GM19193 (cell line): ENCODE measurements around the gene SOX13.

Experiments
- POLR2A ChIP-seq: IDR thresholded peaks from 4 replicates; pipeline ENCODE4 v1.6.1; 2011; ENCODE audit not compliant: insufficient read depth, insufficient read length; ENCODE audit errors: extremely low read depth

Gene SOX13

DNA sequence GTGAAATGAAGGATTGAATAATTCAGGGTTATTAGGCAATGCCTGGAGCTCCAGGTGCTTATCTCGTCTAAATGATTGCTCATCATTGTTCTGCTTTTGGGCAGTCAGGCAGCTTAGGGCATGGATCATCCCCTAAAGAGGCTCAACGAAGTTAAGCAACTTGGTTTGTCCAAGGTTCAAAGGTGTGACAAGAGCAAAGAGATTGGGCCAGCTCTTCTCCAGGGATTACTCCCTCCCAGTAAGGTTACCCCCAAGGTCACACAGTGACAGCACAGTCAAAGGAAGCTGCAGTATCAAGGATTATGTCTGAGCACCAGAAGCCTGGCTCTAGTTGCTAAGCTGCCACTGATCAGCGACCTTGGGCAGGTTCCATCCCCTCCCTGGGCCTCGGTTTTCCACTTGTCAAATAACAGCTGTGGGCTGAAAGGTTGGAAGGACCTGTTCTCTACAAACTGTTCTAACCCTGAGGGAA is 72.2 kb downstream of the SOX13 start:
- TF ChIP-seq POLR2A, result no peak

DNA sequence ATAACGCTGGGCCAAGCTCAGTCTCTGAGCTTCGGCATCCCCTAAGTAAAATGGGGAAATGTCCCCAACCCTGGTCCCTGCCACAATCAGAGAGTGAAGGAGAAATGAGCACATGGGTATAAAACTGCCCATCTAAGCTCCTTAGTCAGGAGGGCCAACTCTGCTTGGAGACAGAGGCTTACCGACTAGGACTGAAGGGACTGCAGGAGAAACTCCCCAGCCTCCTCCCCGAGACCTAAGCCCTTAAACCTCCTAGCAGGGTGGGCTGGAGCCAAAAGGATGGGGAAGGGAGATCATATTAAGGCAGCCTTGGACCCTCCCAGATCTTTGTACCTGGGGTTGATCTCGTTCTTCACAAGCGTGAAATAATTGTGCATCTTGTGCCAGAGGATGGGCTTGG is 73.4 kb downstream of the SOX13 start:
- no peak for TF ChIP-seq POLR2A

DNA sequence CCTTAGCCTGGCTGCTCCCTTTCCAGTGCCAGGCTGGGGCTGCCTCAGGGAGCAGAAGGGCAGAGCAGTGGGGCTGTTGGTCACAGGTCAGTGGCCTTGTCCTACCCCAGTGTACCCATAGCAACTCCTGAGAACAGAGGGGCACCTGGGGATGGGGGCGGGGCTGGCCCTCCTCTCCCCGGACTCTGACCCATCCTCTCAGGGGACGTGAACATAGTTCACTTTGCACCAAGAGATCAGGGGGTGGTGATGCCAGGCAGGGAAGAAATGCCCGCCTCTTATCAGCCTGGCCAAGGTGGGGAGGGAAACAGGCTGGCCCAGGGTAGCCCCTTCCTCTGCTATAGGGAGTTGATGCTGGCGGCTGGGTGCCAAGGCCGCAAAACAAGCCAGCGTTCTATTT is 74.0 kb downstream of the SOX13 start:
- TF ChIP-seq POLR2A, result no peak

DNA sequence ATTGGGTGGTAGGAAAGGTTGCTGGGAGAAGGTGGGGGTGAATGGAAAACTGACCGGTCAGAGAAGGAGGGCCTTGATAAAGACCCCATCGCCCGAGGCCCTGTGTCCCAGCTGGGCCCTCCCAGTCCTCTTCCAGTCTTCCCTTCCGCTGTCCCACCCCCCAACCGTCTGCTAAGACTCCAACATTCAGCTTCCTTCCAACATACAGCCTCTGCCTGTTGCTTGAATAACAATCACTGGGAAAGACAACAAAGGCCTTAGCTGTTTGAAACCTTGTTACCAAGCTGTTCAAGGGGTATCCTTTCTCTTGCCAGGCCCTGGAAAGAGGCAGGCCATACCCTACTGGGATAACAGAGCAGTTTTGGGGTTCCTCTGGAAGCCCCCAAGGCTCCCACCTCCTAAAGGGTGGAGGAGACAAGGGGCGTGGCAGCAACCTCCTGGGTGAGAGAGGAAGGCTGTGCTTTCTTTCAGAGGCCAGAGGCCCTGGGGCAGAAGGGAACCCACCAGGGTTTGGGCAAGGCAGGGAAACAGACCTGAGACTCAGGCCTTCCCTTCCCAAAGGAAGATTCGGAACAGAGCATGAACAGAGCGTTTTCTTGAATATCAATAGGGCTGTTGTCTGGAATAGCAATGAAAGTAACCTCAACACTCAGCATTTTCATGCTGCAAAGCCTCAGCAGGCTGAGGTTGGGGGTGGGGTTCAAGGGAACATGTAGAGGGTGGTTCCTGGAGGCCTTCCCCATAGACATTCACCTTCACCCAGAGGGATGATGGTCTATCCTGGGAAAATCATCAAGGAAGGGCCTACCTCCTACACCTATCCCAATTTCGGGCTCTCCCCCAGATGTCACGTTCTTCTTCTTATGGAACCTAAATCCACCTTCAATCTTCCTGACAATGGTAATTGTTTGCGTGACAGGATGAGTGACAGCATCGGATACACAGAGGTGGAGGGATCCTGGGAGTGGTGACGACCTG is 74.8 kb downstream of the SOX13 start:
- no peak for TF ChIP-seq POLR2A

DNA sequence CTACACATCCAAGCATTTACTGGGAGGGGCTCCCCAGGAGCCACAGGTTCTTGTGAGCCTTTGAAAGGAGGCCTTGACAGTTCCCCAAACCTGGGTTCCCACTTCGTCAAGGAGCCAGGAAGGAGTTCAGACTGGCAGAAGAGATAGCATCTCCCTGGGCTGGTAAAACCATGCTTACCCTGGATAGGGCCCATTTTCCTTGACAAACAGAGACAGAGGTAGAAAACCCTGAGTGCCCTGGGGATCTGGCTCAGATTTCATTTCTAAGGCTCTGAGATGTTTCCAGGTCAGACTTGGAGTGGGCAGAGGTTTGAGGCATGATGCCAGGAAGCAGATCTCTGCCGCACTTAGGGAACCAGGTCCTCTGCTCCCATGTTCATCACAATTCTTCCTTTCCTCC is 76.2 kb downstream of the SOX13 start:
- no peak for TF ChIP-seq POLR2A

- TF ChIP-seq POLR2A, result no peak
Observed at GRCh38 chr1:204149635-204150565, 77.0 kb downstream of the SOX13 start.

DNA sequence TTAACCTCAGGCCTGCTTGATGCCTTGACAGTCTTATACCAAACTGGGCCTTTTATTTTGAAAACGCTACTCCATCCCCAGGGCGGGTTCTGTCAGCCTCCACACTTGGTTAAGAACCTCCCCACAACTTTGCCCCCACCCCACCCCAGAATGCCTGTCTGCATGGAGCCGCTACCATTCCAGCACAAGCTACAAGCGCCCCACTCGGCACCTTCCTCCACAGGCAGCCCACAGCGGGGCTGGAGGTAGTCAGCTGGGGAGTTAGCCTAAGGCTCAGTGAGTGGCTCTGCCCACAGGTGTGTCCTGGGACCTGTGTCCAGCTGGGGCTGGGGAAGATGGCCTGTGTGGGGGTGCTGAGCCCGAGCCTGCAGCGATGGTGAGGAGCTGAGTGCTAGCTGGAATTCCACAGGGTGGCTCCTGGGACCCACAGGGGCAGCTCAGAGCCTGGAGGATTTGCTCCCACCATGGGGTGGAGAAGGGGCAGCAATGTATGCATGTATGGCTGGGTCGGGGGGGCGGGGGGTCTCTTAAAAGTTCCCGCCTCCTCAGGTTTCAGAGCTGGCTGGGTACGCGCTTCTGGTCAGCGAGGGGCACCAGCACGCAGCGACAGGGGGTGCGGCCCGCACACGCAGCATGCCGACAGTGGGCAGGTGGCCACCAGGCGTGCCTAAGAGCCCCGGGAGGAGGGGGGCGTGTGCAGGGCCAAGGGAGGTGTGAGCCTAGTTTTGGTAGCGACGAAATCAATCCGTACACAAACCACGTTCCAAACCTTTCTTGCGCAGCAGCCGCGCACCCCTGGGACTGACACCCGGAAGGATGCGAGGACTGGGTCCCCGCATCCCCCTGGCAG is 78.0 kb downstream of the SOX13 start:
- TF ChIP-seq POLR2A, result no peak

DNA sequence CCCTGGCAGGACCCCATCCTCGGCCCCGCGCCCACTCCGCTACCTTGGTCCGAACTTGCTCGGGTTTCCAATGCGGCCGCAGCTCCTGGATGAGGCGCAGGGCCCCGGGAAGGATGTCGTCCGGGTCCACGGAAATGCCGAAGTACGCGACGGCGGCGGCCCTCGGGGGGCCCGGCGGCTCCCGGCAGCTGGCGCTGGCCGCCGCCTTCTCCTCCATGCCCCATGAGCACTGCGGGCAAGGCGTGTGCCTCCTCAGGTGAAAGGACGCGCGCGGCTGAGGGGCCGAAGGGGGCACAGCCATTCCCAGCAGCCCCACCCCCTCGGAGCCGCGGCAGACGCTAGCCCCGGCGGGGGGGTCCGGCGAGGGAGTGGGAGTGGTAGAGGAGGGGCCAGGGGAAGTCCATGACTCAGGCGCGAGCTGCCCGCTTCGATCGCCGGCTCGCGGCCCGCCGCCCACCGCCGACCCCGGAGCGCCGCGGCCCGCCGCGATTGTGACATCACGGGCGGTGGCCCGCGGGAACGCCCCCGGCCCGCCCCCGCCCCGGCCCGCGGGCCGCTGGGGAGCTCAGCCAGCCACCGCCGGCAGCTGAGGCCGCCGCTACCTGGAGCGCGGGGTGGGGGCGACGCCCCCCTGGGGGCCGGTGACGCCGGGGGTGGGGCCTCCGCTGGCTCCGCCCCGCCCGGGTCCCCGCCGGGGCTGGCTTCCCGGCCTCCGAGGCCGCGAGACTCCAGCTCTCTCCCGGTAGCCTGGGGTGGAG is 78.8 kb downstream of the SOX13 start, which contains the start of gene ETNK2:
Gene ETNK2 (minus strand): TSS at position 493 of the 758 bp plus-strand sequence. CDS start 192 bp downstream, at position 301.
- no peak for TF ChIP-seq POLR2A

GRCh38 chr1:204152310-204153044 is 79.6 kb downstream of the SOX13 start:
- no peak for TF ChIP-seq POLR2A

DNA sequence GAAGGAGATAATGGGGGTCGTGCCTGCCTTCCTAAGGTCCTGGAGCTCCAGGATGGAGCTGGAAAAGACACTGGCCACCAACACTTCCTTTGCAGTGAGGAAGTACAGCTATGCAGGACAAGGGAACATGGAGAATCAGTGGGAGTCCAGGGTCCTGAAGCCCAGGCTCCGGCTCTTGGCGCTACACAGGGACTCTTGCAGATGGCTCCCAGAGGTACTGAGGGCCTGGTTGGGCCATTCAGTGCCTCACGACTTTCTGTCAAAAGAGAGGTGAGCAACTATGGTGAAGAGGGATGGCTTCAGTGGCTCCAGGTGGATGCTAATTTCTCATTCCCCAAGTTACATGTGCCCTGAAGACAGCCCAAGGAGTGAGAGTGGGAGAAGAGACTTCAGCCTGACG is 80.8 kb downstream of the SOX13 start:
- no peak for TF ChIP-seq POLR2A

DNA sequence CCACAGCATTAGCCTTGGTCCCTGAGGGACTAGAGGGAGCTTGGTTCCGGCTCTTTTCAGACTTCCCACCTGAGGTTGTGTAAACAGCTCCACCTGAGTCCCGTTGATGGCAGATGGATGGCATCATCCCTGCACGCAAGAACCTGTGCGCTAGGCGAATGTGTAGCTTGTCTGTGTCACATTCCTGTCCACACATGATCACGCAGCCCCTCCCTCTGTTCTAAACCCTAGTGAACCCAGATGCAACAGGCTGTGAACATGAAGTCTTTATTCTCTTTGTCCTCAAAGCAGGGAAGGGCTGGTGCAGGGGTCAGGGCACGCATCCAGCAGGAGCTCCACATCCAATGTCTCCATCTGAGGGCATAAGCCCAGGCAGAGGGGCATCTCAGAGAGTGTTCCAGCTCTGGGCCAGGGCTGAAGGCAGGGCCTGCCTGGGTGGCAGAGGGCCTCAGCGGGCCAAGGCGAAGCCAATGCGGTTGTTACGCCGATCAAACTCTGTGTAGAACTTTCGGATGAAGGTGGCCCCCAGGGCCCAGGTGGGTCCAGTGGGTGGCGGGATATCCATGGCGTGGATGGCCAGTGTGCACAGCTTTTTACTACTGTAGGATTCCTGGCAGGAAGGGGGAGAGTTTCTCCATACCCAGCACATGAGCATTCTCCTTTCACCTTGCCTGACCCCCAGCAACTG is 81.8 kb downstream of the SOX13 start:
- TF ChIP-seq POLR2A, result no peak

DNA sequence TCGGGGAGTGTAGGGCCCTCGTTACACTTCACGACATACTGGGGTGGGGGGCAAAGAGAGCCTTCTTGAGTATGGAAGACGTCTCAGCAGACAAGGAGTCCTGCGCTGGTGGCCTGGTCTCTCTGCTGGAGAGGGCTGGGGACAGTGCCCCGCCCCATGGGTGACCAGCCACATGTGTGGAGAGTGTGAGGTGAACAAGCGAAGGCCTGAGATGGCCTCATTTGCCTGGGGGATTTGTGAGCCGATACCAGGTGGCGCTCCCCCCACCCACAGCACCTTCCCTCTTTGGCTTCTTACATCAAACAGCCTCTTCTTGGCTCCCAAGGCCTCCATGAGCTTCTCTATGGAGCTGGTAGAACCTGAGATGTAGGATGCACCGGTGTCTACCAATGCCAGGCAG is 83.0 kb downstream of the SOX13 start:
- no peak for TF ChIP-seq POLR2A
